ENCODE measurements around the gene SYVN1. TPM values are rescaled to one million over a fixed set of nuclear protein-coding genes. Genes with fewer than 3 reads are reported as not detected.

Gene SYVN1
- total RNA-seq, 2 experiments from 2014 or later = 20.6 to 26.8 TPM

GRCh38 chr11:65104628-65105027, 29.7 kb downstream of the SYVN1 start:
- no peaks in the 10 kb centered on the region for H3K9me3 Mint-ChIP-seq

GRCh38 chr11:65103476-65103875, 30.8 kb downstream of the SYVN1 start:
- Mint-ChIP-seq H3K36me3 (ENCODE audit: low read depth) (peaks cover 14% of the 10 kb centered on the region), H3K4me1 (ENCODE audit: low read depth) (peaks cover 10% of the 10 kb centered on the region), H3K27ac (peak overlapping the region; percentile 52), H3K27me3 (no peaks in the 10 kb centered on the region), H3K4me3 (no peak overlapping the region), H3K9me3 (no peaks in the 10 kb centered on the region)
- DNase-seq = no peak
- ChIA-PET CTCF (interaction anchor here (1.3 to 2.3 kb wide), 3 partner anchors 8 to 316 kb away, joined by 4 to 8 read pairs (median 4); partner anchors contain the start of genes TM7SF2 and ZNHIT2), POLR2A (interaction anchor here (0.9 to 20.0 kb wide), 2 partner anchors 11 to 158 kb away, joined by 3 to 294 read pairs; partner anchors contain the start of genes FAU, MRPL49, POLA2 and TM7SF2)
- no peak for ATAC-seq
- TF ChIP-seq CTCF (IDR thresholded peaks at IDR 0.05) = no peak
- intact Hi-C loops (cut with micrococcal nuclease) = no loop called here

More at GRCh38 chr11:65104628-65105027, 29.7 kb downstream of the SYVN1 start:
- Mint-ChIP-seq H3K27ac (peak overlapping the region; percentile 74), H3K36me3 (ENCODE audit: low read depth) (peaks cover 14% of the 10 kb centered on the region), H3K4me1 (ENCODE audit: low read depth) (peaks cover 8% of the 10 kb centered on the region), H3K27me3 (no peaks in the 10 kb centered on the region), H3K4me3 (no peak overlapping the region)
- DNase-seq (no peak), ATAC-seq (no peak)
- ChIA-PET POLR2A (interaction anchor here (0.5 to 20.0 kb wide), 2 partner anchors 10 to 24 kb away, joined by 4 to 294 read pairs; partner anchors contain the start of genes FAU, MRPL49, TM7SF2 and ZNHIT2), CTCF (interaction anchor here (0.9 to 1.3 kb wide), 2 partner anchors 7 to 8 kb away, joined by 3 to 4 read pairs; partner anchors contain the start of gene TM7SF2)
- TF ChIP-seq CTCF (IDR thresholded peaks at IDR 0.05) = no peak
- intact Hi-C loops (cut with micrococcal nuclease) = no loop called here

GRCh38 chr11:65102142-65103095, 31.9 kb downstream of the SYVN1 start:
- CTCF ChIA-PET = interaction anchor here (1.2 to 7.4 kb wide), 4 partner anchors 8 to 315 kb away, joined by 4 to 115 read pairs (median 6); partner anchors contain the start of genes FAU, MRPL49, TM7SF2 and ZNHIT2
- H3K36me3 Mint-ChIP-seq (ENCODE audit: low read depth) = peaks cover 18% of the 10 kb centered on the region

GRCh38 chr11:65100674-65101350, 33.5 kb downstream of the SYVN1 start:
- H3K36me3 Mint-ChIP-seq (ENCODE audit: low read depth) = peaks cover 12% of the 10 kb centered on the region
- no peak for ATAC-seq
- peak; percentile 21 for TF ChIP-seq CTCF (IDR thresholded peaks at IDR 0.05)
- intact Hi-C loops (cut with micrococcal nuclease) = no loop called here
- CTCF ChIA-PET = interaction anchor here (0.6 to 7.4 kb wide), 3 partner anchors 10 to 256 kb away, joined by 3 to 115 read pairs (median 4); partner anchors contain the start of genes CDC42BPG and TM7SF2
- no peak overlapping the region for H3K4me3 Mint-ChIP-seq
- no peak for DNase-seq
- POLR2A ChIA-PET = interaction anchor here (1.0 to 20.0 kb wide), 5 partner anchors 10 to 87 kb away, joined by 3 to 294 read pairs (median 5); partner anchors contain the start of genes ARL2, FAU, MRPL49 and TM7SF2
- no peak overlapping the region for H3K27ac Mint-ChIP-seq
- no peaks in the 10 kb centered on the region for H3K9me3 Mint-ChIP-seq
- H3K27me3 Mint-ChIP-seq = no peaks in the 10 kb centered on the region
- peaks cover 20% of the 10 kb centered on the region for H3K4me1 Mint-ChIP-seq (ENCODE audit: low read depth)

More at GRCh38 chr11:65102142-65103095, 31.9 kb downstream of the SYVN1 start:
- intact Hi-C loops (cut with micrococcal nuclease) = no loop called here
- DNase-seq = no peak
- no peaks in the 10 kb centered on the region for H3K27me3 Mint-ChIP-seq
- no peak for ATAC-seq
- POLR2A ChIA-PET = interaction anchor here (0.7 to 20.0 kb wide), 3 partner anchors 12 to 25 kb away, joined by 3 to 294 read pairs (median 5); partner anchors contain the start of genes FAU, MRPL49, TM7SF2 and ZNHIT2
- H3K9me3 Mint-ChIP-seq = no peaks in the 10 kb centered on the region
- peaks cover 15% of the 10 kb centered on the region for H3K4me1 Mint-ChIP-seq (ENCODE audit: low read depth)
- H3K4me3 Mint-ChIP-seq = no peak overlapping the region
- no peak for TF ChIP-seq CTCF (IDR thresholded peaks at IDR 0.05)
- H3K27ac Mint-ChIP-seq = no peak overlapping the region
